ENCODE data around the gene TSPO2.
A peak's percentile ranks its signal among the peaks of the same experiment; 100 is the strongest.
"Not testable (repeated sequence)": the region's sequence is repeated elsewhere in the genome, so short reads cannot be mapped to it uniquely, and the experiment has no call there.

The TSPO2 gene

GRCh38 chr6:40999569-40999968 is 42.7 kb upstream of the TSPO2 start:
- no peak for DNase-seq (ENCODE audit: low read depth, low spot score)
- peak; percentile 19 for TF ChIP-seq CTCF (IDR thresholded peaks at IDR 0.05; ENCODE audit: insufficient read depth, low read length, missing control alignments)
- POLR2A ChIA-PET = no interaction called here
- no peak overlapping the region for H3K4me3 ChIP-seq (ENCODE audit: low read depth, low read length)
- CTCF ChIA-PET = interaction anchor here (1.0 to 2.7 kb wide), 5 partner anchors 8 to 105 kb away, joined by 3 to 19 read pairs (median 7); no protein-coding TSS in a partner anchor

GRCh38 chr6:41000248-41000647 is 42.0 kb upstream of the TSPO2 start:
- CTCF ChIA-PET = interaction anchor here (1.2 to 1.7 kb wide), 2 partner anchors 23 to 28 kb away, joined by 4 to 5 read pairs; no protein-coding TSS in a partner anchor
- POLR2A ChIA-PET = no interaction called here
- H3K4me3 ChIP-seq (ENCODE audit: low read depth, low read length) = no peak overlapping the region
- DNase-seq (ENCODE audit: low read depth, low spot score) = no peak
- no peak for TF ChIP-seq CTCF (IDR thresholded peaks at IDR 0.05; ENCODE audit: insufficient read depth, low read length, missing control alignments)

GRCh38 chr6:41002168-41002567 is 40.1 kb upstream of the TSPO2 start:
- ChIA-PET POLR2A (no interaction called here), CTCF (interaction anchor here (1.9 kb wide), 1 partner anchor 26 kb away, joined by 9 read pairs; no protein-coding TSS in a partner anchor)
- TF ChIP-seq CTCF (IDR thresholded peaks at IDR 0.05; ENCODE audit: insufficient read depth, low read length, missing control alignments) = no peak
- no peak overlapping the region for H3K4me3 ChIP-seq (ENCODE audit: low read depth, low read length)
- no peak for DNase-seq (ENCODE audit: low read depth, low spot score)

- CTCF ChIA-PET; DNase-seq (ENCODE audit: low read depth, low spot score); POLR2A ChIA-PET; H3K4me3 ChIP-seq (ENCODE audit: low read depth, low read length): not testable (repeated sequence)
- peak; percentile 58 for TF ChIP-seq CTCF (IDR thresholded peaks at IDR 0.05; ENCODE audit: insufficient read depth, low read length, missing control alignments)
These were observed 36.0 kb upstream of the TSPO2 start for GRCh38 chr6:41006217-41006616.

GRCh38 chr6:41006980-41007379 is 35.3 kb upstream of the TSPO2 start:
- H3K4me3 ChIP-seq (ENCODE audit: low read depth, low read length); DNase-seq (ENCODE audit: low read depth, low spot score); CTCF ChIA-PET; POLR2A ChIA-PET: not testable (repeated sequence)

GRCh38 chr6:41008011-41008410 is 34.3 kb upstream of the TSPO2 start:
- no peak overlapping the region for H3K4me3 ChIP-seq (ENCODE audit: low read depth, low read length)
- CTCF ChIA-PET = interaction anchor here (1.0 to 1.8 kb wide), 4 partner anchors 9 to 22 kb away, joined by 3 to 8 read pairs (median 3); no protein-coding TSS in a partner anchor
- no peak for TF ChIP-seq CTCF (IDR thresholded peaks at IDR 0.05; ENCODE audit: insufficient read depth, low read length, missing control alignments)
- DNase-seq (ENCODE audit: low read depth, low spot score) = no peak
- POLR2A ChIA-PET = no interaction called here

- no peak for DNase-seq (ENCODE audit: low read depth, low spot score)
- ChIA-PET POLR2A (no interaction called here), CTCF (interaction anchor here (1.4 to 2.1 kb wide), 3 partner anchors 12 to 115 kb away, joined by 4 to 10 read pairs (median 8); no protein-coding TSS in a partner anchor)
- H3K4me3 ChIP-seq (ENCODE audit: low read depth, low read length) = no peak overlapping the region
- TF ChIP-seq CTCF (IDR thresholded peaks at IDR 0.05; ENCODE audit: insufficient read depth, low read length, missing control alignments) = no peak
These were observed 32.6 kb upstream of the TSPO2 start for GRCh38 chr6:41009669-41010068.
